K562 (cell line): ENCODE data around the gene COL4A5. TPM values are rescaled to one million over a fixed set of nuclear protein-coding genes. Genes with fewer than 3 reads are reported as not detected.

ENCODE experiments used
- ATAC-seq: fragments of 200-7000 bp; cut with Tn5 transposase; 3 replicates; pipeline ENCODE4 v1.9.1; 2020; ENCODE audit warnings: moderate library complexity
- BruUV-seq: library from RNA; stranded (reverse); fragments of 400-500 nt; replicated peaks from 2 replicates; lab custom pipeline; 2021; lab: Mats Ljungman, UMichigan
- CTCF ChIA-PET: fragments of 300-600 bp; formaldehyde crosslinking; extraction: SDS; loops from one replicate; lab custom pipeline; 2021; ENCODE audit warnings: low intra/inter-chr PET ratio; lab: Yijun Ruan, JAX
- POLR2A ChIA-PET: fragments of 300-600, 350-650 bp; sonication (Branson Sonifier 250); formaldehyde crosslinking; extraction: SDS; loops from one replicate; lab custom pipeline; 2021; ENCODE audit warnings: antibody characterized with exemption, inconsistent platforms; lab: Yijun Ruan, JAX
- DNase-seq, 4 experiments: peaks; one replicate each; pipeline versions ENCODE4 v3.0.0 to v3.0.0-alpha.2; 2011 to 2018; ENCODE audit warnings: low spot score in 3 of 4, mixed read lengths in 3 of 4; ENCODE audit errors: extremely low read depth in 1 of 4
- FAIRE-seq: peaks from 2 replicates; lab custom pipeline; 2011; peaks lifted over from hg19 to GRCh38; lab: Jason Lieb, UNC
- H2AFZ ChIP-seq: 2 replicates; pipeline ENCODE4 v1.6.0; 2011; ENCODE audit warnings: low read depth, low read length, control low read depth, inconsistent platforms
- H3K27ac ChIP-seq: fragments of 200-600 bp; 3 replicates; pipeline ENCODE4 v1.8.0; 2011; ENCODE audit warnings: low read depth, mild to moderate bottlenecking, control low read depth, inconsistent platforms, low read length, moderate library complexity, mixed read lengths; ENCODE audit errors: extremely low read depth
- H3K27me3 ChIP-seq, 2 experiments: fragments of 300-600 bp in 1 of 2; 2 replicates in 1 of 2; 3 replicates in 1 of 2; pipeline versions ENCODE4 v1.6.0 to v1.8.0; 2011; ENCODE audit warnings: inconsistent platforms in 2 of 2, low read length in 2 of 2, mild to moderate bottlenecking in 1 of 2, mixed read lengths in 1 of 2, moderate library complexity in 1 of 2; ENCODE audit not compliant: control insufficient read depth in 2 of 2, insufficient read depth in 2 of 2
- H3K36me3 ChIP-seq: fragments of 300-600 bp; 3 replicates; pipeline ENCODE4 v1.8.0; 2011; ENCODE audit warnings: mild to moderate bottlenecking, low read length, inconsistent platforms; ENCODE audit not compliant: control insufficient read depth, insufficient read depth
- H3K4me1 ChIP-seq, 2 experiments: fragments of 200-600 bp in 1 of 2; replicated peaks in 1 of 2; 2 replicates in 1 of 2; 3 replicates in 1 of 2; pipeline versions ENCODE4 v1.5.1 to v1.8.0; 2011; ENCODE audit warnings: inconsistent platforms in 2 of 2, low read length in 2 of 2, mild to moderate bottlenecking in 1 of 2, mixed read lengths in 1 of 2, moderate library complexity in 1 of 2; ENCODE audit not compliant: control insufficient read depth in 2 of 2, insufficient read depth in 2 of 2
- H3K4me2 ChIP-seq: 2 replicates; pipeline ENCODE4 v1.6.1; 2011; ENCODE audit warnings: low read length, control low read depth, inconsistent platforms, mixed read lengths; ENCODE audit not compliant: insufficient read depth
- H3K4me3 ChIP-seq: fragments of 200-600 bp; sonication (generic), shearing (Covaris generic); 2 replicates; pipeline ENCODE4 v1.5.1; 2016; ENCODE audit warnings: control low read depth, inconsistent platforms
- H3K79me2 ChIP-seq: fragments of 200-600 bp; 3 replicates; pipeline ENCODE4 v1.8.0; 2011; ENCODE audit warnings: low read length, inconsistent platforms; ENCODE audit not compliant: control insufficient read depth, insufficient read depth
- H3K9ac ChIP-seq, 2 experiments: 2 replicates each; pipeline versions ENCODE4 v1.6.0 to v1.6.1; 2011; ENCODE audit warnings: low read depth in 2 of 2, low read length in 2 of 2, control low read depth in 1 of 2, inconsistent platforms in 1 of 2, mild to moderate bottlenecking in 1 of 2, mixed read lengths in 1 of 2; ENCODE audit not compliant: insufficient read depth in 1 of 2
- H3K9me1 ChIP-seq: one replicate; pipeline ENCODE4 v1.6.0; 2011; ENCODE audit warnings: inconsistent platforms, mild to moderate bottlenecking, low read length, moderate library complexity; ENCODE audit not compliant: control insufficient read depth, insufficient read depth
- H3K9me3 ChIP-seq: replicated peaks from 2 replicates; pipeline ENCODE4 v1.5.1; 2011; ENCODE audit warnings: low read depth, low read length, inconsistent platforms; ENCODE audit not compliant: control insufficient read depth, insufficient read depth
- H4K20me1 ChIP-seq: replicated peaks from 2 replicates; pipeline ENCODE4 v1.6.1; 2011; ENCODE audit warnings: low read length, inconsistent platforms, mixed read lengths; ENCODE audit not compliant: control insufficient read depth, insufficient read depth
- CREB5 ChIP-seq: fragments of 250-450 bp; sonication (Bioruptor Pico); IDR thresholded peaks from 2 replicates; pipeline ENCODE4 v1.5.0; 2020; ENCODE audit warnings: mild to moderate bottlenecking
- CSDE1 ChIP-seq, 2 experiments: fragments of 450-650 bp; IDR thresholded peaks; 2 replicates each; pipeline ENCODE4 v1.6.1; 2016; ENCODE audit warnings: mild to moderate bottlenecking in 1 of 2
- FOXP1 ChIP-seq: sonication (generic); formaldehyde crosslinking; IDR thresholded peaks from 2 replicates; pipeline ENCODE4 v1.8.0; 2022; ENCODE audit warnings: mild to moderate bottlenecking, missing genetic modification reagents
- KLF16 ChIP-seq: IDR thresholded peaks from 2 replicates; pipeline ENCODE4 v1.6.1; 2016; ENCODE audit warnings: antibody characterized with exemption
- MECOM ChIP-seq: fragments of 250-450 bp; sonication (Bioruptor Pico); IDR thresholded peaks from 2 replicates; pipeline ENCODE4 v1.8.0; 2022; ENCODE audit warnings: inconsistent platforms
- NFE2L1 ChIP-seq: fragments of 450-650 bp; IDR thresholded peaks from 2 replicates; pipeline ENCODE4 v1.6.1; 2016; ENCODE audit warnings: missing genetic modification characterization, low read depth, mild to moderate bottlenecking, missing compliant biosample characterization, moderate library complexity, borderline replicate concordance
- PTTG1 ChIP-seq: fragments of 450-650 bp; IDR thresholded peaks from 2 replicates; pipeline ENCODE4 v1.6.1; 2016; ENCODE audit warnings: low read depth, mild to moderate bottlenecking, missing genetic modification characterization, missing compliant biosample characterization
- RBM39 ChIP-seq: fragments of 200-400 bp; formaldehyde crosslinking; optimal IDR thresholded peaks from 2 replicates; pipeline ENCODE3; 2018; ENCODE audit warnings: low read depth, low read length
- SMAD1 ChIP-seq: fragments of 150-350 bp; IDR thresholded peaks from 2 replicates; pipeline ENCODE4 v1.6.1; 2014; ENCODE audit warnings: low read length, low read depth; ENCODE audit not compliant: partially characterized antibody
- SMAD4 ChIP-seq: fragments of 250-450 bp; sonication (Bioruptor Pico); conservative IDR thresholded peaks from 2 replicates; pipeline ENCODE4 v1.8.0; 2021; ENCODE audit warnings: inconsistent platforms, mild to moderate bottlenecking, moderate library complexity
- SOX6 ChIP-seq: fragments of 450-650 bp; IDR thresholded peaks from 2 replicates; pipeline ENCODE4 v1.6.1; 2014; ENCODE audit warnings: mild to moderate bottlenecking
- XRCC4 ChIP-seq: IDR thresholded peaks from one replicate; pipeline ENCODE4 v1.6.1; 2011; ENCODE audit not compliant: insufficient read depth, insufficient read length; ENCODE audit errors: extremely low read depth
- ZNF24 ChIP-seq: fragments of 450-650 bp; IDR thresholded peaks from 2 replicates; pipeline ENCODE4 v1.6.1; 2016
- ZNF277 ChIP-seq: fragments of 250-450 bp; sonication (Bioruptor Pico); IDR thresholded peaks from 2 replicates; pipeline ENCODE4 v1.8.0; 2022; ENCODE audit warnings: inconsistent platforms, mild to moderate bottlenecking, moderate library complexity, borderline replicate concordance
- ZSCAN32 ChIP-seq: fragments of 450-650 bp; formaldehyde crosslinking; IDR thresholded peaks from 2 replicates; pipeline ENCODE4 v1.4.0; 2020; ENCODE audit warnings: mild to moderate bottlenecking, moderate library complexity
- WGBS: fragments of 100-300 bp; shearing (Covaris generic); methylation state at CpG from one replicate; pipeline ENCODE4 v1.1.6; 2016; ENCODE audit warnings: low coverage, mixed read lengths; ENCODE audit not compliant: insufficient coverage; ENCODE audit errors: missing lambda C conversion rate; 5-methylcytosine and 5-hydroxymethylcytosine counted together
- in situ Hi-C: fragments of 300-500 bp; cut with MboI; formaldehyde crosslinking; loops from 4 replicates; pipeline ENCODE4 v1.15.0; 2018; ENCODE audit warnings: inconsistent platforms, mixed read lengths
- intact Hi-C: fragments of 100-400 bp; cut with micrococcal nuclease; formaldehyde crosslinking; loops from 2 replicates; pipeline ENCODE4 v1.14.2; 2022
- polyA plus RNA-seq, 8 experiments: library from polyadenylated mRNA; depleted of rRNA in 4 of 8; stranded (reverse) in 5 of 8; unstranded in 3 of 8; fragments of >200 nt; fragmentation: Nextera tagmentation in 2 of 8; fragmentation: Illumina TruSeq in 1 of 8; extraction: Ambion mirVana in 2 of 8; extraction: Trizol in 1 of 8; gene quantifications; 2 replicates each; pipeline versions ENCODE4 v1.2.1 to v1.2.3, GENCODE V29; 2011 to 2014; ENCODE audit warnings: inconsistent platforms in 1 of 8, missing spikeins in 1 of 8
- total RNA-seq, 7 experiments: library from RNA; depleted of rRNA in 6 of 7; stranded (reverse); fragments of >200 nt in 6 of 7; fragmentation: Illumina TruSeq in 2 of 7; extraction: Trizol in 2 of 7; gene quantifications; 2 replicates each; pipeline versions ENCODE4 v1.2.1 to v1.2.3, GENCODE V29; 2011 to 2021; ENCODE audit warnings: low replicate concordance in 1 of 7

Gene COL4A5
- total and polyA plus RNA-seq, 9 of the 15 experiments (the other 6 are each of a cell fraction or from before 2014, with no cell fraction given), result 0.66 to 2.5 (median 1.8) TPM

GRCh38 chrX:108527724-108528123, 88.1 kb downstream of the COL4A5 start:
- no peaks in the 10 kb centered on the region for H3K36me3 ChIP-seq
- POLR2A ChIA-PET, result no interaction called here
- FAIRE-seq (no peak), DNase-seq (no peak), ATAC-seq (no peak)
- WGBS, result 20% methylated on average over 2 of the region's 3 CpGs
- no peaks in the 10 kb centered on the region for H4K20me1 ChIP-seq
- no peak for TF ChIP-seq NFE2L1 (tag)
- TF ChIP-seq MECOM, result no peak
- TF ChIP-seq XRCC4, result no peak
- TF ChIP-seq ZNF24, result no peak
- no peak for TF ChIP-seq FOXP1 (CRISPR knock-in tag)
- no peak for TF ChIP-seq PTTG1
- no peak for TF ChIP-seq SMAD4 (CRISPR knock-in tag)
- no peak for TF ChIP-seq KLF16
- no peak for TF ChIP-seq RBM39
- no peak for TF ChIP-seq SMAD1
- TF ChIP-seq CREB5, result no peak
- TF ChIP-seq ZNF277 (CRISPR knock-in tag), result no peak
- no peak for TF ChIP-seq SOX6
- no peak for TF ChIP-seq ZSCAN32
- no peak for TF ChIP-seq CSDE1 (IDR thresholded peaks at IDR 0.05)
- no peaks in the 10 kb centered on the region for H3K9me3 ChIP-seq
- H3K4me3 ChIP-seq, result no peak overlapping the region
- no peak overlapping the region for H3K9ac ChIP-seq
- CTCF ChIA-PET, result no interaction called here
- no peak overlapping the region for H2AFZ ChIP-seq
- no peaks in the 10 kb centered on the region for H3K27me3 ChIP-seq
- intact Hi-C loops, result no loop called here
- H3K4me1 ChIP-seq, result no peaks in the 10 kb centered on the region
- in situ Hi-C loops, result no loop called here
- H3K27ac ChIP-seq, result no peak overlapping the region
- H3K9me1 ChIP-seq, result no peaks in the 10 kb centered on the region
- H3K4me2 ChIP-seq, result no peak overlapping the region
- H3K79me2 ChIP-seq, result no peaks in the 10 kb centered on the region
- BruUV-seq, result no TSS peak
